Measurements from ENCODE around the gene CALHM6. TPM values are rescaled to one million over a fixed set of nuclear protein-coding genes. Genes with fewer than 3 reads are reported as not detected.
A peak's percentile ranks its signal among the peaks of the same experiment; 100 is the strongest.

Gene CALHM6
- total RNA-seq, 1 experiment from 2014 or later, result 6.9 TPM

GRCh38 chr6:116445102-116445501 lies 16.1 kb upstream of the CALHM6 start:
- DNase-seq (ENCODE audit: low read depth), result no peak

DNA sequence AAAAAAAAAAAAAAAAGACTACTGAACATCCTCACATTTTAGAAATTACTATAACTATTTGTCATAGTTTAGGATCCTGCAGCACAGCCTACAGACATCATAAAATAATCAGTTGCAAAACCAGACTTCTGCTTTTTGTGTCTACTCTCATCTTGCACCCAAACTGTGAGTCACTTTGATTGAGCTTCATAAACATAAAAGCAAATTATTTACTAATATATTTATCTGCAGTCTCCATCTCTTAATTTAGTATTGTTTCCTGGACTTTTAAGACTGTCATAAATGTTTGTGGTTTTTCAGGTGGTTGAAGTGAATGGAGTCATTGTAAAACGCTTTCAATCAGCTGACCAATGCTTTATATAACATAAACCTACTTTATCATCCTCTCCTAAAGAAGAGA lies 14.8 kb upstream of the CALHM6 start:
- DNase-seq (ENCODE audit: low read depth), result peak; percentile 64

GRCh38 chr6:116447052-116447451 lies 14.1 kb upstream of the CALHM6 start:
- peak; percentile 48 for DNase-seq (ENCODE audit: low read depth)

GRCh38 chr6:116447496-116448011 lies 13.6 kb upstream of the CALHM6 start:
- DNase-seq (ENCODE audit: low read depth), result peak; percentile 76

- DNase-seq (ENCODE audit: low read depth), result no peak
Measured at GRCh38 chr6:116449565-116449964, 11.6 kb upstream of the CALHM6 start.

- DNase-seq (ENCODE audit: low read depth), result no peak
Measured at GRCh38 chr6:116450185-116450710, 10.9 kb upstream of the CALHM6 start.

DNA sequence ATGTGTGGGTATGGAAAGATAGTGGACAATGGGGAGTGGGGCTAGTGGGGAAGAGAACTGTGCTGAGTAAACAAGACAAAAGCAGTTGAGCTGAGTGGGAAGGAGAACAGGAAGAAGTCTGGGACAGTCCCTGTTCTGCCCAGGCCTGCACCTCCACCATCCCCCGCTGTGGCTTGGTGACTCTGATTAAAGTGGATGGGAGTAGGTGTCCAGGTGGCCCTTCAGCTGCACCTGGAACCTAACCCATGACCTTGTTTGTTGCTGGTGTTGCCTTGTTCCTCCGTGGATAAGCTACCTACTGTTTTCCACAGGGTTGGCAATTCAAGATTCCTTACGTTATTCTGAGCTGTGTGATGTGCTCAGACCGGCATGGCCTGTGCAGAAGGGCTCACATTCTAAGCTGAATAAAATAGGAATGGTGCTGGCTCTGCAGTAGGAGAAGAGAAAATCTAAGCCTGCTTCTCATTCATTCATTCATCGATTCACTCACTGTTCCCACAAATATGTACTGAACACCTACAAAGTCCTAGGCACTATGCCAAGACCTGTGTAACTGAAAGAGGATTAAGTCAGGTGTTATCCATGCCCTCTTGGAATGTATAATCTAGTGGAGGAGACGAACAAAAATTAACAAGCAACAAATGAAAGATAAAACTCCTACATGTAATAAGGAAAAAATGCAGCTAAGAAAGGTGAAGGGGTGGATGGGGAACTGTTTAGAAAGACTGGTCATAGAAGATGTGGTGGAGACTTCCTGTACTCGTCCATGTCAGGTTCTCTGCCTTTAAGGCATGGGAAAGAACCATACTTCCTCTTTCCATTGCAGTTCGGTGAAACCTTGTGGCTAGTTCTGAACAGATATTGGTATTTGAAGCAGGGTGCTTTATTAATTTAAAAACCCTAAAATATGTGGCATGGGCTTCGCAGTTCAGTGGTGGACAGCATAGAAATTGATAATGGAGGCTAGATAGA lies 10.1 kb upstream of the CALHM6 start:
- peak; percentile 5 for DNase-seq (ENCODE audit: low read depth)

DNA sequence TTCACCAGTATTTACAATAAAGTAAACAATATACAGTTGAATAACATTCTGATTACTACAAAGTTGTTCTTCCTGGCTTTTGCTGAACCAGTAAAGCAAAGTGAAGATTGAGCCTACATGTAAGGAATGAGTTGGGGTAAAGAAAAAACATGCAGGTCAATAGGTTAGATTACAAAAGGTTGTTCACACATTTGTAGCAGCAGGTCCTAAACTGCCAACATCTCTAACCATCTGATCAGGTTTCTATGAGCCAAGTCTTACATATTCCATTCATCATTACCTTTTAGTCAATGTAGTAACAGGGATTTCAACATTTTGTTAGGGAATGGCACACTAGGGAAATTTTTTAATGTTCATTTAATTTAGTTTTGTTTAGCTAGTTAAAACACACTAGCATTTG lies 9.3 kb upstream of the CALHM6 start:
- no peak for DNase-seq (ENCODE audit: low read depth)

DNA sequence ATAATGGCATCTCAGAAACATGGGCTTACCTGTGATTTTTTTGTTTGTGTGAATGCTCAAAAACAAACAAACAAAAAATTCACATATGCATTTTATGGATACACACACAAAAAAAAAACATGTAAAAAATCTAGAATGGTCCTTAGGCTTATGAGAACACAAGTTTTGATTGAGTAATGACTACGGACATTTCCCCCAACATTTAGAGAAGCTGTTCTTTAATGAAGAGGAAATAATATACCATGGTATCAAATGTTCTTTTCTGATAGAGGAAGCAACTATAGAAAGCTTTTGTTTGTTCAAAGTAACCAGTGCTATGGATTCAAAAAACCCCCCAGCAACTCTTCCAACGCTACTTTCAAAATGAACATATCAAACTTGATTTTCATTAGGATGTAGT lies 8.6 kb upstream of the CALHM6 start:
- DNase-seq (ENCODE audit: low read depth), result no peak

- DNase-seq (ENCODE audit: low read depth), result no peak
Measured at GRCh38 chr6:116456106-116456505, 5.1 kb upstream of the CALHM6 start.

DNA sequence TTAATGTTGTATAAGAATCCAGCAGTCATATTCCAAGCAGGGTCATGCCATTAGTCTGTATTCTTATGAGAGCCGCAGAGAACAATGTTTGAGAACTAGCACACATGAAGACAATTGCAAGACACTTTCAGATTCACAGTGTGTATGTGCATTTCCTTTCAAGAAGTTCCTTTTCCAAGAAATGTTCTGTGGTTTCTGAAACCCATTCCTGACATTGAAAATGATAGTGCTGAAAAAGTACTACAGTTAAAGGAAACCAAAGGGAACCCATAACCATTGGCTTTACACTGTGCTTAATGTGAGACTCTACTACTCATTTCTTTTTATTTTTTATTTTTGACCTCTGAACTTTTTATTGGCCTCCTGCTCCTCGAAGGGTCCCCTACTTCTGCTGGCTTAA lies 4.2 kb upstream of the CALHM6 start:
- DNase-seq (ENCODE audit: low read depth), result no peak

DNA sequence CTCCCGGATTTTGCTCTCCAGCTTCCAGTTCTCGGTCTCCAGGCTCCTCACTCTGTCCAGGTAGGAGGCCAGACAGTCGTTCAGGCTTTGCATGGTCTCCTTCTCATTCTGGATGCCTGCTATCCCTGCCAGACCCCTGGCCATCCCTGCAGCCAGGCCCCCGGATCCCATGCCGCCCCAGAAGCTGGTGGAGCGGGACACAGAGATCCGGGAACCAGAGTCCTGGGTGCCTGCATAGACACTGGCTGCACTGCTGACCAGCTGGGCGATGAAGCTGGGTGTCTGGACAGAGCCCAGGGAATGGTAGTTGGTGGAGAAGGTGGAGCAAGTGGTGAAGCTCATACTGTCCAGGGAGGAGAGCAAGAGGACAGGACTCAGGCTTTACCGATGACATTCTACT lies 2.9 kb upstream of the CALHM6 start:
- no peak for DNase-seq (ENCODE audit: low read depth)

- no peak for DNase-seq (ENCODE audit: low read depth)
Measured at GRCh38 chr6:116459927-116460326, 1.2 kb upstream of the CALHM6 start.

- peak; percentile 66 for DNase-seq (ENCODE audit: low read depth)
Measured at GRCh38 chr6:116461932-116462885, 1.0 kb downstream of the CALHM6 start.

DNA sequence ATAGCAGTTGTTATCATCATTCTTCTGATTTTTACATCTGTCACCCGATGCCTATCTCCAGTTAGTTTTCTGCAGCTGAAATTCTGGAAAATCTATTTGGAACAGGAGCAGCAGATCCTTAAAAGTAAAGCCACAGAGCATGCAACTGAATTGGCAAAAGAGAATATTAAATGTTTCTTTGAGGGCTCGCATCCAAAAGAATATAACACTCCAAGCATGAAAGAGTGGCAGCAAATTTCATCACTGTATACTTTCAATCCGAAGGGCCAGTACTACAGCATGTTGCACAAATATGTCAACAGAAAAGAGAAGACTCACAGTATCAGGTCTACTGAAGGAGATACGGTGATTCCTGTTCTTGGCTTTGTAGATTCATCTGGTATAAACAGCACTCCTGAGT lies 2.1 kb downstream of the CALHM6 start:
- no peak for DNase-seq (ENCODE audit: low read depth)

DNA sequence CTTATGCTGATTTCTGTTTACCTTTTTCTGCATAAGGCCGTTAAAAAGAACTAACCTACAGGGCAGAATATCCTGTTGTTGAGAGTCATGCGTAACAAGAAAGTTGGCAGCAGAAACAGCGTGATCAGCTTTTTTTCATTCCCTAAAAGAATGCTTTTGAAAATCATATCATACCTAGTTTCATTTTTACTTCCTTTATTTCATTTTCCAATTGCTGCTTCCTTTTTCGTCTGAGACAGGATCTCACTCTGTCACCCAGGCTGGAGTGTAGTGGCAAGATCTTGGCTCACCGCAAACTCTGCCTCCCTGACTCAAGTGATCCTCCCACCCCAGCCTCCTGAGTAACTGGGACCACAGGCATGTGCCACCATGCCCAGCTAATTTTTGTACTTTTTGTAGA lies 4.1 kb downstream of the CALHM6 start:
- DNase-seq (ENCODE audit: low read depth), result no peak

- no peak for DNase-seq (ENCODE audit: low read depth)
Measured at GRCh38 chr6:116467096-116467495, 5.9 kb downstream of the CALHM6 start.

GRCh38 chr6:116467514-116467913 lies 6.3 kb downstream of the CALHM6 start:
- no peak for DNase-seq (ENCODE audit: low read depth)

DNA sequence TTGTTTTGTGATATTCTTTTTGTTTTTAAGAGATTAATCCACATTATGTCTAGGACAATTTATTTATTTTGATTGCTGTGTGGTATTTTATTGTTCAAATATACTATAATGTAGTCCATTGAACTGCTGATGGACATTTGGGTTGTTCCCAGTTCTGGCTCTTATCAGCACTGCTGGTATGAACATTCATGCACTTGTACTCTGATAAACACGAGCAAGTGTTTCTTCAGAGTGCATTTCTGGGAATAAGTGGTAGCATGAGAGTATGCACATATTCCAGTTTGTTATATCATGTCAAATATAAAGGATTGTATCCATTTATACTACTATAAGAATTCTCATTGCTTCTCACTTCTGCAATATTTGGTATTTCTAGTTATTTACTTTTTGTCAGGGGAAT lies 7.1 kb downstream of the CALHM6 start:
- no peak for DNase-seq (ENCODE audit: low read depth)

DNA sequence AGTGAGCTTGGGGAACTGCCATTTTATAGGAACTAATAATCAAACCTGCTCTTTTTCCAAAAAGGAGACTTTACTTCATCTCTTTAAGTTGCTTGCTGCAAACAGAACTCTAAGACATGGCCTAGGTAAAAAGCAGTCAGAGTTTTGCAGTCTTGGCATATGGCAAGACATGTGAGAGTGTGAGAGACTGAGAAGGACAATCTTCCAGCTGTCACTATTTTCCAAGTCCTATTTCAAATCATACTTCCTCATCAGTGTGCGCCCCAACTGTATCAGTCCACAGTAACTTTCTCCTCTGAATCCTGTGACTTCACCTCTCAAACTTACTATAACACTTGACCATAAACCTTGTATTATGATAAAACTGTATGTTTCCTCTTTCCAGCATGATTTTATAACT lies 10.4 kb downstream of the CALHM6 start:
- DNase-seq (ENCODE audit: low read depth), result no peak

DNA sequence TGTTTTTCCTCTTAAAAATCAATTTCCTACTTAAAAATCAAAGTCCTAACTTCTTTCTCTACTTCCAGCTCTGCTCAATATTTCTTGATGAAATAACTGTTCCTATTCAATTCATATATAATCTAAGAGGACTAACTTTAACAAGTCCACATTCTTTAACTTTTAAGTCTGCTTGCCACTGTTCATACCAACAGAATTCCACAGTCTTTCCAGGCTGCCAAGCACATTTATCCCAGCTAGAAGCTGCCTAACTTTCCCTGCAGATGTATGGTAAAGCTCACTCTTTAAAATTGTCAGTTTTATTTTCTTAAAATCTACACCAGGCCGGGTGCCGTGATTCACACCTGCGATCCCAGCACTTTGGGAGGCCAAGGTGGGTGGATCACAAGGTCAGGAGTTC lies 11.5 kb downstream of the CALHM6 start:
- no peak for DNase-seq (ENCODE audit: low read depth)

DNA sequence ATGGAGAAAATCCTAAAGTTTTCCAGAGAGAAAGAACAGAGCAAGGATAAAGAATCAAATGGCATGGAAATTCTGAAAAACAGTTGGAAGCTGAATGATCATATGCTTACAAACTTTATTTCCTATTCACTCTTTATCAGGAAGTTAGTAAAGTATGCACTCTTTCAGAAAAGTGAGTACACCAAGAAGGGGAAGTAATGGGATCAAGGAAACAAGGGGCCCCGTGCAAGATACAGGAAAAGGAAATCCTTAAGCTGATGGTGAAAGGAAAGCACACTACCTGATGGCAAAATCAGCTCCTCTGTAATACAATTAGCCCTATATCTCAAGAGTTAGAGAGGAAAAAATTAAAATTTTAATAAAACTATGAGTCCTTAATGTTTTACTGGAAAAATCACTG lies 14.0 kb downstream of the CALHM6 start:
- no peak for DNase-seq (ENCODE audit: low read depth)
